SK-N-SH (cell line): ENCODE data around the gene FCRL3.

Experiments used
- CTCF ChIP-seq: fragments of 200-600 bp; sonication (generic); IDR thresholded peaks from 2 replicates; pipeline ENCODE4 v1.6.1; 2017; ENCODE audit warnings: antibody characterized with exemption, mild to moderate bottlenecking, moderate library complexity
- EP300 ChIP-seq, 2 experiments: IDR thresholded peaks; 2 replicates each; pipeline versions ENCODE4 v1.4.0 to v1.6.1; 2012; ENCODE audit warnings: borderline replicate concordance in 1 of 2, low read depth in 1 of 2, low read length in 1 of 2
- EZH2phosphoT487 ChIP-seq: fragments of 200-600 bp; sonication (generic); IDR thresholded peaks from 2 replicates; pipeline ENCODE4 v1.6.1; 2017; ENCODE audit warnings: low read depth, mixed run types, mild to moderate bottlenecking, antibody characterized with exemption, moderate library complexity, borderline replicate concordance
- JUND ChIP-seq: IDR thresholded peaks from 2 replicates; pipeline ENCODE4 v1.4.0; 2012
- MXI1 ChIP-seq: IDR thresholded peaks from 2 replicates; pipeline ENCODE4 v1.6.1; 2012; ENCODE audit warnings: mild to moderate bottlenecking, low read depth, low read length, improper control_type of control experiment
- RCOR1 ChIP-seq: fragments of 150-350 bp; IDR thresholded peaks from 2 replicates; pipeline ENCODE4 v1.6.1; 2017; ENCODE audit warnings: antibody characterized with exemption, low read length
- REST ChIP-seq: IDR thresholded peaks from 2 replicates; pipeline ENCODE4 v1.6.1; 2012; ENCODE audit warnings: mild to moderate bottlenecking, low read depth, low read length, moderate library complexity
- RFX5 ChIP-seq: IDR thresholded peaks from 2 replicates; pipeline ENCODE4 v1.6.1; 2012; ENCODE audit warnings: mild to moderate bottlenecking, improper control_type of control experiment, low read length
- SIN3A ChIP-seq: IDR thresholded peaks from 2 replicates; pipeline ENCODE4 v1.6.1; 2012; ENCODE audit warnings: low read depth, mild to moderate bottlenecking, low read length, moderate library complexity, borderline replicate concordance
- SMC3 ChIP-seq: IDR thresholded peaks from 2 replicates; pipeline ENCODE4 v1.6.1; 2012; ENCODE audit warnings: low read depth, low read length, improper control_type of control experiment
- USF2 ChIP-seq: fragments of 150-350 bp; IDR thresholded peaks from 2 replicates; pipeline ENCODE4 v1.6.1; 2017; ENCODE audit warnings: antibody characterized with exemption, low read length, low read depth, borderline replicate concordance
- ZBTB33 ChIP-seq: IDR thresholded peaks from 2 replicates; pipeline ENCODE4 v1.4.0; 2012; ENCODE audit warnings: low read depth, borderline replicate concordance

- TF ChIP-seq EP300 (IDR thresholded peaks at IDR 0.05; ENCODE audit: borderline replicate concordance in 1 of 2, low read depth in 1 of 2, low read length in 1 of 2) = no peak
- no peak for TF ChIP-seq CTCF
- TF ChIP-seq SMC3 = no peak
- no peak for TF ChIP-seq REST
- no peak for TF ChIP-seq SIN3A
- TF ChIP-seq ZBTB33 = no peak
- TF ChIP-seq USF2 = no peak
- TF ChIP-seq MXI1 = no peak
- no peak for TF ChIP-seq RFX5
- TF ChIP-seq EZH2phosphoT487 = no peak
- TF ChIP-seq RCOR1 = no peak
- TF ChIP-seq JUND = no peak
Measured at GRCh38 chr1:157697781-157698569, 2.6 kb downstream of the FCRL3 start.
